Stimulated activated CD8-positive, alpha-beta memory T cell treated with anti-CD3 and anti-CD28 coated beads, Interleukin-12 subunit alpha, Interleukin-12 subunit beta, amount 100 ng/mL, for 24 hours (primary cell): ENCODE measurements around the gene RBKS.

Source experiments
- DNase-seq: peaks from one replicate; pipeline ENCODE4 v3.0.0-alpha.2; 2020; ENCODE audit errors: extremely low read depth

RBKS gene

GRCh38 chr2:27831279-27832050 is 58.7 kb downstream of the RBKS start:
- no peak for DNase-seq

- no peak for DNase-seq
Observed at GRCh38 chr2:27830656-27831055, 59.5 kb downstream of the RBKS start.

GRCh38 chr2:27829791-27830190 is 60.4 kb downstream of the RBKS start:
- no peak for DNase-seq

- DNase-seq, result no peak
Observed at GRCh38 chr2:27828305-27828704, 61.9 kb downstream of the RBKS start.

GRCh38 chr2:27824401-27824800 is 65.8 kb downstream of the RBKS start:
- DNase-seq, result no peak

GRCh38 chr2:27823569-27823968 is 66.6 kb downstream of the RBKS start:
- DNase-seq, result no peak

- no peak for DNase-seq
Observed at GRCh38 chr2:27823135-27823534, 67.1 kb downstream of the RBKS start.

- no peak for DNase-seq
Observed at GRCh38 chr2:27822049-27822448, 68.1 kb downstream of the RBKS start.

GRCh38 chr2:27815860-27816438 is 74.2 kb downstream of the RBKS start:
- DNase-seq, result no peak

GRCh38 chr2:27814758-27815157 is 75.4 kb downstream of the RBKS start:
- DNase-seq, result no peak

- DNase-seq, result no peak
Observed at GRCh38 chr2:27811768-27812167, 78.4 kb downstream of the RBKS start.

GRCh38 chr2:27810455-27810854 is 79.7 kb downstream of the RBKS start:
- no peak for DNase-seq

- DNase-seq, result no peak
Observed at GRCh38 chr2:27809761-27810241, 80.4 kb downstream of the RBKS start.

GRCh38 chr2:27808984-27809383 is 81.2 kb downstream of the RBKS start:
- no peak for DNase-seq

GRCh38 chr2:27808418-27808817 is 81.8 kb downstream of the RBKS start:
- no peak for DNase-seq

GRCh38 chr2:27807476-27807875 is 82.7 kb downstream of the RBKS start:
- no peak for DNase-seq

GRCh38 chr2:27806311-27807059 is 83.7 kb downstream of the RBKS start:
- no peak for DNase-seq

- DNase-seq, result no peak
Observed at GRCh38 chr2:27805180-27805579, 85.0 kb downstream of the RBKS start.

GRCh38 chr2:27804146-27804545 is 86.0 kb downstream of the RBKS start:
- no peak for DNase-seq

GRCh38 chr2:27803046-27803445 is 87.1 kb downstream of the RBKS start:
- no peak for DNase-seq

GRCh38 chr2:27802547-27802946 is 87.6 kb downstream of the RBKS start:
- no peak for DNase-seq

- DNase-seq, result no peak
Observed at GRCh38 chr2:27800856-27801255, 89.3 kb downstream of the RBKS start.

GRCh38 chr2:27799646-27800010 is 90.6 kb downstream of the RBKS start:
- DNase-seq, result no peak
